Measurements from ENCODE around the gene LUM.

The LUM gene

GRCh38 chr12:91111366-91112325 lies at the start of gene LUM:
TSS of gene LUM (minus strand) at chr12:91111494. CDS start at chr12:91108979, 2,515 bp downstream.
- H3K36me3 ChIP-seq (ENCODE audit: control insufficient read depth in 5 of 5, insufficient read depth in 5 of 5, low read length in 5 of 5), result no peaks in the 10 kb centered on the region
- H3K4me3 ChIP-seq (ENCODE audit: low read depth in 1 of 5, low read length in 5 of 5), result peak within 1 kb of the TSS; percentile 32 to 74 (median 49)
- H3K27me3 ChIP-seq (ENCODE audit: control insufficient read depth in 5 of 5, insufficient read depth in 4 of 5, low read length in 5 of 5), result peaks cover 0 to 7% (median 0%) of the 10 kb centered on the region in 5 donors
- no peaks in the 10 kb centered on the region for H3K9me3 ChIP-seq (ENCODE audit: control insufficient read depth in 5 of 5, low read length in 5 of 5)
- H3K9ac ChIP-seq (ENCODE audit: low read length in 5 of 5), result no peak within 1 kb of the TSS
- H3K27ac ChIP-seq (ENCODE audit: low read depth, low read length), result no peak within 1 kb of the TSS
- no peaks in the 10 kb centered on the region for H3K4me1 ChIP-seq (ENCODE audit: control insufficient read depth in 5 of 5, insufficient read depth in 5 of 5, low read length in 5 of 5)

- Histone ChIP-seq H3K9me3 (ENCODE audit: control insufficient read depth in 5 of 5, low read length in 5 of 5) (no peaks in the 10 kb centered on the region), H3K27ac (ENCODE audit: low read depth, low read length) (no peak overlapping the region), H3K9ac (ENCODE audit: low read length in 5 of 5) (no peak overlapping the region), H3K4me3 (ENCODE audit: low read depth in 1 of 5, low read length in 5 of 5) (no peak overlapping the region), H3K36me3 (ENCODE audit: control insufficient read depth in 5 of 5, insufficient read depth in 5 of 5, low read length in 5 of 5) (peaks cover 0 to 5% (median 0%) of the 10 kb centered on the region in 5 donors), H3K27me3 (ENCODE audit: control insufficient read depth in 5 of 5, insufficient read depth in 4 of 5, low read length in 5 of 5) (no peaks in the 10 kb centered on the region), H3K4me1 (ENCODE audit: control insufficient read depth in 5 of 5, insufficient read depth in 5 of 5, low read length in 5 of 5) (peaks cover 0 to 2% (median 0%) of the 10 kb centered on the region in 5 donors)
These were observed 49.7 kb upstream of the LUM start for GRCh38 chr12:91161009-91161408.

- no peak overlapping the region for H3K27ac ChIP-seq (ENCODE audit: low read depth, low read length)
- peaks cover 0 to under 1% (median 0%) of the 10 kb centered on the region in 5 donors for H3K4me1 ChIP-seq (ENCODE audit: control insufficient read depth in 5 of 5, insufficient read depth in 5 of 5, low read length in 5 of 5)
- no peak overlapping the region for H3K4me3 ChIP-seq (ENCODE audit: low read depth in 1 of 5, low read length in 5 of 5)
- no peaks in the 10 kb centered on the region for H3K9me3 ChIP-seq (ENCODE audit: control insufficient read depth in 5 of 5, low read length in 5 of 5)
- H3K27me3 ChIP-seq (ENCODE audit: control insufficient read depth in 5 of 5, insufficient read depth in 4 of 5, low read length in 5 of 5), result no peaks in the 10 kb centered on the region
- peaks cover 0 to 7% (median 3%) of the 10 kb centered on the region in 5 donors for H3K36me3 ChIP-seq (ENCODE audit: control insufficient read depth in 5 of 5, insufficient read depth in 5 of 5, low read length in 5 of 5)
- no peak overlapping the region for H3K9ac ChIP-seq (ENCODE audit: low read length in 5 of 5)
These were observed 44.7 kb upstream of the LUM start for GRCh38 chr12:91155990-91156389.

GRCh38 chr12:91154131-91154530 lies 42.8 kb upstream of the LUM start:
- H3K27ac ChIP-seq (ENCODE audit: low read depth, low read length), result no peak overlapping the region
- H3K36me3 ChIP-seq (ENCODE audit: control insufficient read depth in 5 of 5, insufficient read depth in 5 of 5, low read length in 5 of 5), result peaks cover 0 to 10% (median 3%) of the 10 kb centered on the region in 5 donors
- H3K27me3 ChIP-seq (ENCODE audit: control insufficient read depth in 5 of 5, insufficient read depth in 4 of 5, low read length in 5 of 5), result no peaks in the 10 kb centered on the region
- H3K9ac ChIP-seq (ENCODE audit: low read length in 5 of 5), result no peak overlapping the region
- peaks cover 0 to 4% (median 0%) of the 10 kb centered on the region in 5 donors for H3K9me3 ChIP-seq (ENCODE audit: control insufficient read depth in 5 of 5, low read length in 5 of 5)
- no peak overlapping the region for H3K4me3 ChIP-seq (ENCODE audit: low read depth in 1 of 5, low read length in 5 of 5)
- no peaks in the 10 kb centered on the region for H3K4me1 ChIP-seq (ENCODE audit: control insufficient read depth in 5 of 5, insufficient read depth in 5 of 5, low read length in 5 of 5)

- Histone ChIP-seq H3K36me3 (ENCODE audit: control insufficient read depth in 5 of 5, insufficient read depth in 5 of 5, low read length in 5 of 5) (peaks cover 0 to 3% (median 0%) of the 10 kb centered on the region in 5 donors), H3K4me3 (ENCODE audit: low read depth in 1 of 5, low read length in 5 of 5) (no peak overlapping the region), H3K9me3 (ENCODE audit: control insufficient read depth in 5 of 5, low read length in 5 of 5) (no peaks in the 10 kb centered on the region), H3K4me1 (ENCODE audit: control insufficient read depth in 5 of 5, insufficient read depth in 5 of 5, low read length in 5 of 5) (peaks cover 0 to 5% (median 0%) of the 10 kb centered on the region in 5 donors), H3K9ac (ENCODE audit: low read length in 5 of 5) (no peak overlapping the region), H3K27ac (ENCODE audit: low read depth, low read length) (no peak overlapping the region), H3K27me3 (ENCODE audit: control insufficient read depth in 5 of 5, insufficient read depth in 4 of 5, low read length in 5 of 5) (no peaks in the 10 kb centered on the region)
These were observed 32.8 kb upstream of the LUM start for GRCh38 chr12:91144053-91144452.

GRCh38 chr12:91143206-91143605 lies 31.9 kb upstream of the LUM start:
- Histone ChIP-seq H3K27me3 (ENCODE audit: control insufficient read depth in 5 of 5, insufficient read depth in 4 of 5, low read length in 5 of 5) (no peaks in the 10 kb centered on the region), H3K4me3 (ENCODE audit: low read depth in 1 of 5, low read length in 5 of 5) (no peak overlapping the region), H3K9ac (ENCODE audit: low read length in 5 of 5) (no peak overlapping the region), H3K4me1 (ENCODE audit: control insufficient read depth in 5 of 5, insufficient read depth in 5 of 5, low read length in 5 of 5) (peaks cover 0 to 8% (median 3%) of the 10 kb centered on the region in 5 donors), H3K27ac (ENCODE audit: low read depth, low read length) (no peak overlapping the region), H3K9me3 (ENCODE audit: control insufficient read depth in 5 of 5, low read length in 5 of 5) (no peaks in the 10 kb centered on the region), H3K36me3 (ENCODE audit: control insufficient read depth in 5 of 5, insufficient read depth in 5 of 5, low read length in 5 of 5) (peaks cover 0 to 3% (median 0%) of the 10 kb centered on the region in 5 donors)

- Histone ChIP-seq H3K9me3 (ENCODE audit: control insufficient read depth in 5 of 5, low read length in 5 of 5) (no peaks in the 10 kb centered on the region), H3K27me3 (ENCODE audit: control insufficient read depth in 5 of 5, insufficient read depth in 4 of 5, low read length in 5 of 5) (no peaks in the 10 kb centered on the region), H3K27ac (ENCODE audit: low read depth, low read length) (peak overlapping the region; percentile 15), H3K4me3 (ENCODE audit: low read depth in 1 of 5, low read length in 5 of 5) (no peak overlapping the region), H3K36me3 (ENCODE audit: control insufficient read depth in 5 of 5, insufficient read depth in 5 of 5, low read length in 5 of 5) (peaks cover 0 to 2% (median 0%) of the 10 kb centered on the region in 5 donors), H3K9ac (ENCODE audit: low read length in 5 of 5) (no peak overlapping the region), H3K4me1 (ENCODE audit: control insufficient read depth in 5 of 5, insufficient read depth in 5 of 5, low read length in 5 of 5) (peaks cover 0 to 10% (median 4%) of the 10 kb centered on the region in 5 donors)
These were observed 30.9 kb upstream of the LUM start for GRCh38 chr12:91142221-91142631.

GRCh38 chr12:91140026-91140931 lies 29.0 kb upstream of the LUM start:
- H3K9me3 ChIP-seq (ENCODE audit: control insufficient read depth in 5 of 5, low read length in 5 of 5), result no peaks in the 10 kb centered on the region
- H3K9ac ChIP-seq (ENCODE audit: low read length in 5 of 5), result no peak overlapping the region
- H3K4me3 ChIP-seq (ENCODE audit: low read depth in 1 of 5, low read length in 5 of 5), result no peak overlapping the region
- H3K36me3 ChIP-seq (ENCODE audit: control insufficient read depth in 5 of 5, insufficient read depth in 5 of 5, low read length in 5 of 5), result peaks cover 0 to 2% (median 0%) of the 10 kb centered on the region in 5 donors
- H3K27me3 ChIP-seq (ENCODE audit: control insufficient read depth in 5 of 5, insufficient read depth in 4 of 5, low read length in 5 of 5), result no peaks in the 10 kb centered on the region
- peaks cover 0 to 10% (median 4%) of the 10 kb centered on the region in 5 donors for H3K4me1 ChIP-seq (ENCODE audit: control insufficient read depth in 5 of 5, insufficient read depth in 5 of 5, low read length in 5 of 5)
- H3K27ac ChIP-seq (ENCODE audit: low read depth, low read length), result no peak overlapping the region

- peak overlapping the region; percentile 6 for H3K27ac ChIP-seq (ENCODE audit: low read depth, low read length)
- no peak overlapping the region for H3K4me3 ChIP-seq (ENCODE audit: low read depth in 1 of 5, low read length in 5 of 5)
These were observed 28.0 kb upstream of the LUM start for GRCh38 chr12:91139286-91139685.

More at GRCh38 chr12:91139286-91139685, 28.0 kb upstream of the LUM start:
- H3K9ac ChIP-seq (ENCODE audit: low read length in 5 of 5), result no peak overlapping the region
- H3K9me3 ChIP-seq (ENCODE audit: control insufficient read depth in 5 of 5, low read length in 5 of 5), result no peaks in the 10 kb centered on the region
- peaks cover 0 to 2% (median 0%) of the 10 kb centered on the region in 5 donors for H3K36me3 ChIP-seq (ENCODE audit: control insufficient read depth in 5 of 5, insufficient read depth in 5 of 5, low read length in 5 of 5)
- peaks cover 0 to 10% (median 4%) of the 10 kb centered on the region in 5 donors for H3K4me1 ChIP-seq (ENCODE audit: control insufficient read depth in 5 of 5, insufficient read depth in 5 of 5, low read length in 5 of 5)
- H3K27me3 ChIP-seq (ENCODE audit: control insufficient read depth in 5 of 5, insufficient read depth in 4 of 5, low read length in 5 of 5), result no peaks in the 10 kb centered on the region

Data from subcutaneous abdominal adipose tissue (tissue), 5 donors.